HG03342 (cell line): ENCODE measurements around the gene ENOX1.

Experiments
- ATAC-seq: cut with Tn5 transposase; IDR thresholded peaks from one replicate; pipeline ENCODE4 v1.9.1; 2021; ENCODE audit warnings: mild to moderate bottlenecking, moderate library complexity; ENCODE audit not compliant: unreplicated experiment

Gene ENOX1

GRCh38 chr13:43676320-43676719 lies 110.5 kb downstream of the ENOX1 start:
- ATAC-seq: peak; percentile 97

- ATAC-seq: no peak
Observed at GRCh38 chr13:43675577-43675976, 111.2 kb downstream of the ENOX1 start.

- no peak for ATAC-seq
Observed at GRCh38 chr13:43669964-43670363, 116.8 kb downstream of the ENOX1 start.

GRCh38 chr13:43669101-43669500 lies 117.7 kb downstream of the ENOX1 start:
- no peak for ATAC-seq

- ATAC-seq: no peak
Observed at GRCh38 chr13:43666403-43666802, 120.4 kb downstream of the ENOX1 start.

- ATAC-seq: no peak
Observed at GRCh38 chr13:43665388-43665787, 121.4 kb downstream of the ENOX1 start.

- no peak for ATAC-seq
Observed at GRCh38 chr13:43664700-43665191, 122.0 kb downstream of the ENOX1 start.

GRCh38 chr13:43663474-43664090 lies 123.2 kb downstream of the ENOX1 start:
- ATAC-seq: no peak

GRCh38 chr13:43662976-43663375 lies 123.8 kb downstream of the ENOX1 start:
- ATAC-seq: no peak

- no peak for ATAC-seq
Observed at GRCh38 chr13:43661161-43661830, 125.5 kb downstream of the ENOX1 start.

- ATAC-seq: no peak
Observed at GRCh38 chr13:43657485-43657884, 129.3 kb downstream of the ENOX1 start.

- no peak for ATAC-seq
Observed at GRCh38 chr13:43653980-43654379, 132.8 kb downstream of the ENOX1 start.

- ATAC-seq: no peak
Observed at GRCh38 chr13:43653395-43653794, 133.4 kb downstream of the ENOX1 start.

GRCh38 chr13:43652760-43653159 lies 134.0 kb downstream of the ENOX1 start:
- ATAC-seq: no peak

- ATAC-seq: no peak
Observed at GRCh38 chr13:43650882-43651281, 135.9 kb downstream of the ENOX1 start.

- no peak for ATAC-seq
Observed at GRCh38 chr13:43648733-43649132, 138.0 kb downstream of the ENOX1 start.

- no peak for ATAC-seq
Observed at GRCh38 chr13:43647471-43647870, 139.3 kb downstream of the ENOX1 start.

- no peak for ATAC-seq
Observed at GRCh38 chr13:43640476-43640875, 146.3 kb downstream of the ENOX1 start.

- no peak for ATAC-seq
Observed at GRCh38 chr13:43631106-43631505, 155.7 kb downstream of the ENOX1 start.

GRCh38 chr13:43629691-43630480 lies 156.9 kb downstream of the ENOX1 start:
- no peak for ATAC-seq

- no peak for ATAC-seq
Observed at GRCh38 chr13:43626994-43627393, 159.8 kb downstream of the ENOX1 start.

- ATAC-seq: no peak
Observed at GRCh38 chr13:43614063-43614462, 172.7 kb downstream of the ENOX1 start.
